ENCODE measurements around the gene NAP1L1.

DNA sequence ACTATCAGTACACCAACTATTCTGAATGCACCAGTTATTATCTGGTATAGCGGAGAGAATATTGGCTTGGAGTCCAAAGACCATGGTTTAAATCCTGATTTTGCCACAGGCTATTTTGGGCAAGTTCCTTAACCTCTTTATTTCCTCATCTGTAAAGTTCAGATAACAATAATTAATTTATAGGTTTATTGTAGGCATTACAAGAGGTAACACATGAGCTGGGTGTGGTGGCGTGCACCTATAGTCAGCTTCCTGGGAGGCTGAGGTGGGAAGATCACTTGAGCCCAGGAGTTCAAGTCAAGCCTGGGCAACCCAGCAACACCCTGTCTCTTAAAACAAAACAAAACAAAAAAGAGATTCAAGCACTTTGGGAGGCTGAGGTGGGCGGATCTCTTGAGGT lies 76.1 kb downstream of the NAP1L1 start:
- TF ChIP-seq, protein P1, sequence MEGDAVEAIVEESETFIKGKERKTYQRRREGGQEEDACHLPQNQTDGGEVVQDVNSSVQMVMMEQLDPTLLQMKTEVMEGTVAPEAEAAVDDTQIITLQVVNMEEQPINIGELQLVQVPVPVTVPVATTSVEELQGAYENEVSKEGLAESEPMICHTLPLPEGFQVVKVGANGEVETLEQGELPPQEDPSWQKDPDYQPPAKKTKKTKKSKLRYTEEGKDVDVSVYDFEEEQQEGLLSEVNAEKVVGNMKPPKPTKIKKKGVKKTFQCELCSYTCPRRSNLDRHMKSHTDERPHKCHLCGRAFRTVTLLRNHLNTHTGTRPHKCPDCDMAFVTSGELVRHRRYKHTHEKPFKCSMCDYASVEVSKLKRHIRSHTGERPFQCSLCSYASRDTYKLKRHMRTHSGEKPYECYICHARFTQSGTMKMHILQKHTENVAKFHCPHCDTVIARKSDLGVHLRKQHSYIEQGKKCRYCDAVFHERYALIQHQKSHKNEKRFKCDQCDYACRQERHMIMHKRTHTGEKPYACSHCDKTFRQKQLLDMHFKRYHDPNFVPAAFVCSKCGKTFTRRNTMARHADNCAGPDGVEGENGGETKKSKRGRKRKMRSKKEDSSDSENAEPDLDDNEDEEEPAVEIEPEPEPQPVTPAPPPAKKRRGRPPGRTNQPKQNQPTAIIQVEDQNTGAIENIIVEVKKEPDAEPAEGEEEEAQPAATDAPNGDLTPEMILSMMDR (IDR thresholded peaks at IDR 0.05) = no peak
- TF ChIP-seq POLR2A (IDR thresholded peaks at IDR 0.05) = no peak
